Measurements from ENCODE around the gene MT4. TPM values are rescaled to one million over a fixed set of nuclear protein-coding genes. Genes with fewer than 3 reads are reported as not detected.
A peak's percentile ranks its signal among the peaks of the same experiment; 100 is the strongest.

Gene MT4
- total RNA-seq, 1 donor from 2014 or later = not detected

DNA sequence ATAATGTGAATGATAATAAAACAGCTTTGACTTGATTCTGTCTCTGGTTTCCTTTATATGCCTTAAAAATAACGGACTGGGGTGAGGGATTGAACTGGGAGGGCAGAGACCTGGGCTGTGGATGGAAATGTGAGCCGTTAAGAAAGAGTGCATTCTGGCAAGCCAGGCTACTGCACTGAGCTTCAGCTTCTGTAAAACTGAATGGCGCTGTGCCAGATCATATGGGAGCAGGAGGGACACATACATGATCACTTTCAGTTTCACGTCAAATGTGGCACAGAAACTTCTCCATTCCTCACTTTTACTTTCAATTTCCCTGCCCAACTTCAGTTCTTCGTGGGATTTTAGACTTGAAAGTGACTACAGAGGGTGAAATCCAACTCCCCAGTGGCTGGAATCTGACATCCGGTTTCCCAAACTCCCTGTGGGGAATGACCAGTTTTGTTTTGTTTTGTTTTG, 44.6 kb downstream of the MT4 start:
- CTCF ChIA-PET = interaction anchor here (1.3 kb wide), 1 partner anchor 34 kb away, joined by 4 read pairs; no protein-coding TSS in a partner anchor
- Mint-ChIP-seq H3K36me3 (ENCODE audit: low read depth) (no peaks in the 10 kb centered on the region), H3K9me3 (peaks cover 3% of the 10 kb centered on the region), H3K27ac (peak overlapping the region; percentile 87), H3K4me3 (peak overlapping the region; percentile 93), H3K27me3 (no peaks in the 10 kb centered on the region), H3K4me1 (peaks cover 36% of the 10 kb centered on the region)
- intact Hi-C loops (cut with micrococcal nuclease) = loop anchor here (1.0 to 10.0 kb wide), 5 partner anchors 21 to 1518 kb away; partner anchors contain the start of genes AMFR, CCDC102A and CFAP20
- TF ChIP-seq CTCF (IDR thresholded peaks at IDR 0.05) = no peak
- peak; percentile 49 for ATAC-seq (ENCODE audit: low read depth)
- no peak for DNase-seq
- POLR2A ChIA-PET = interaction anchor here (0.9 to 1.7 kb wide), 4 partner anchors 21 to 73 kb away, joined by 3 to 9 read pairs (median 5); partner anchors contain the start of genes MT1F and MT1X

GRCh38 chr16:56610017-56610608, 45.2 kb downstream of the MT4 start:
- peak overlapping the region; percentile 87 for H3K27ac Mint-ChIP-seq
- no peak for DNase-seq
- peak; percentile 41 for ATAC-seq (ENCODE audit: low read depth)
- H3K27me3 Mint-ChIP-seq = no peaks in the 10 kb centered on the region
- no peak for TF ChIP-seq CTCF (IDR thresholded peaks at IDR 0.05)
- peaks cover 3% of the 10 kb centered on the region for H3K9me3 Mint-ChIP-seq
- ChIA-PET CTCF (interaction anchor here (1.3 to 1.5 kb wide), 3 partner anchors 20 to 91 kb away, joined by 3 to 5 read pairs (median 4); no protein-coding TSS in a partner anchor), POLR2A (interaction anchor here (0.6 to 0.9 kb wide), 3 partner anchors 43 to 118 kb away, joined by 3 to 10 read pairs (median 4); partner anchors contain the start of gene MT1F)
- no peaks in the 10 kb centered on the region for H3K36me3 Mint-ChIP-seq (ENCODE audit: low read depth)
- peaks cover 36% of the 10 kb centered on the region for H3K4me1 Mint-ChIP-seq
- H3K4me3 Mint-ChIP-seq = peak overlapping the region; percentile 93
- intact Hi-C loops (cut with micrococcal nuclease) = no loop called here

- H3K27ac Mint-ChIP-seq = peak overlapping the region; percentile 87
- intact Hi-C loops (cut with micrococcal nuclease) = no loop called here
- no peak for TF ChIP-seq CTCF (IDR thresholded peaks at IDR 0.05)
These were observed 45.8 kb downstream of the MT4 start for GRCh38 chr16:56610609-56611111.

GRCh38 chr16:56611281-56611833, 46.5 kb downstream of the MT4 start:
- ATAC-seq (ENCODE audit: low read depth) (no peak), DNase-seq (no peak)
- Mint-ChIP-seq H3K27me3 (no peaks in the 10 kb centered on the region), H3K4me1 (peaks cover 36% of the 10 kb centered on the region), H3K36me3 (ENCODE audit: low read depth) (no peaks in the 10 kb centered on the region), H3K27ac (peak overlapping the region; percentile 87), H3K9me3 (no peaks in the 10 kb centered on the region), H3K4me3 (peak overlapping the region; percentile 4)
- ChIA-PET CTCF (interaction anchor here (0.8 to 1.5 kb wide), 3 partner anchors 11 to 90 kb away, joined by 3 to 5 read pairs (median 3); no protein-coding TSS in a partner anchor), POLR2A (interaction anchor here (0.8 to 1.2 kb wide), 2 partner anchors 11 to 13 kb away, joined by 3 to 5 read pairs; no protein-coding TSS in a partner anchor)
- intact Hi-C loops (cut with micrococcal nuclease) = no loop called here
- no peak for TF ChIP-seq CTCF (IDR thresholded peaks at IDR 0.05)

More at GRCh38 chr16:56610609-56611111, 45.8 kb downstream of the MT4 start:
- Mint-ChIP-seq H3K27me3 (no peaks in the 10 kb centered on the region), H3K9me3 (peaks cover 2% of the 10 kb centered on the region), H3K4me3 (peak overlapping the region; percentile 93), H3K36me3 (ENCODE audit: low read depth) (no peaks in the 10 kb centered on the region), H3K4me1 (peaks cover 36% of the 10 kb centered on the region)
- ATAC-seq (ENCODE audit: low read depth) (no peak), DNase-seq (no peak)
- ChIA-PET CTCF (interaction anchor here (1.3 to 1.5 kb wide), 2 partner anchors 20 to 91 kb away, joined by 3 to 5 read pairs; no protein-coding TSS in a partner anchor), POLR2A (interaction anchor here (0.6 kb wide), 1 partner anchor 119 kb away, joined by 10 read pairs; no protein-coding TSS in a partner anchor)

GRCh38 chr16:56613706-56614105, 48.8 kb downstream of the MT4 start:
- Mint-ChIP-seq H3K4me3 (no peak overlapping the region), H3K27ac (no peak overlapping the region), H3K9me3 (no peaks in the 10 kb centered on the region), H3K4me1 (peaks cover 36% of the 10 kb centered on the region), H3K27me3 (peaks cover 20% of the 10 kb centered on the region), H3K36me3 (ENCODE audit: low read depth) (no peaks in the 10 kb centered on the region)
- ATAC-seq (ENCODE audit: low read depth) (no peak), DNase-seq (no peak)
- intact Hi-C loops (cut with micrococcal nuclease) = no loop called here
- no peak for TF ChIP-seq CTCF (IDR thresholded peaks at IDR 0.05)
- ChIA-PET CTCF (no interaction called here), POLR2A (no interaction called here)

Measured in activated B cell treated with CpG ODN at 0.5 μM for 24 hours (primary cell).